ENCODE results near the gene PROM1. TPM values are rescaled to one million over a fixed set of nuclear protein-coding genes. Genes with fewer than 3 reads are reported as not detected.
A peak's percentile ranks its signal among the peaks of the same experiment; 100 is the strongest.

Gene PROM1
- total and polyA plus RNA-seq, 2 of the 13 experiments (the other 11 are each of a cell fraction or from before 2014, with no cell fraction given) = 3.9 to 16.4 TPM

- TF ChIP-seq MEIS1 (CRISPR knock-in tag; IDR thresholded peaks at IDR 0.05; ENCODE audit: borderline replicate concordance) = peak; percentile 64; the same call in 1 of the 2 replicates
- TF ChIP-seq LRRFIP1 (CRISPR knock-in tag; conservative IDR thresholded peaks at IDR 0.05) = no peak
- no peak for TF ChIP-seq YEATS4 (CRISPR knock-in tag; IDR thresholded peaks at IDR 0.05; ENCODE audit: borderline replicate concordance)
- peak; percentile 37; the same call in 1 of the 2 replicates for TF ChIP-seq ZNF292 (CRISPR knock-in tag; IDR thresholded peaks at IDR 0.05; ENCODE audit: borderline replicate concordance, low read depth)
- peak in 1 of 2 experiments; percentile 33; a peak in 1 of 4 replicates for TF ChIP-seq ATF4 (CRISPR knock-in tag; IDR thresholded peaks at IDR 0.05)
- no peak for TF ChIP-seq ZBTB7A (CRISPR knock-in tag; IDR thresholded peaks at IDR 0.05)
- no peak for TF ChIP-seq ELK4 (CRISPR knock-in tag; IDR thresholded peaks at IDR 0.05; ENCODE audit: borderline replicate concordance)
- TF ChIP-seq KLF6 (CRISPR knock-in tag; IDR thresholded peaks at IDR 0.05) = no peak
- no peak for TF ChIP-seq CEBPZ (IDR thresholded peaks at IDR 0.05; ENCODE audit: low read length)
- TF ChIP-seq ATF2 (CRISPR knock-in tag; IDR thresholded peaks at IDR 0.05) = no peak
- no peak for TF ChIP-seq SKI (IDR thresholded peaks at IDR 0.05; ENCODE audit: partially characterized antibody)
- no peak for TF ChIP-seq ZNF746 (CRISPR knock-in tag; IDR thresholded peaks at IDR 0.05)
- TF ChIP-seq ZNF792 (CRISPR knock-in tag; IDR thresholded peaks at IDR 0.05) = no peak
- no peak for TF ChIP-seq ZBED4 (CRISPR knock-in tag; IDR thresholded peaks at IDR 0.05; ENCODE audit: borderline replicate concordance)
- TF ChIP-seq TBX3 (IDR thresholded peaks at IDR 0.05; ENCODE audit: borderline replicate concordance) = peak; percentile 5; the same call in 1 of the 2 replicates
Measured at GRCh38 chr4:16129336-16129735, 45.5 kb upstream of the PROM1 start (continued).

All from HepG2 (cell line).